SK-N-SH (cell line): ENCODE results near the gene OR6B1.

Experiments used
- EP300 ChIP-seq, 2 experiments: IDR thresholded peaks; 2 replicates each; pipeline versions ENCODE4 v1.4.0 to v1.6.1; 2012; ENCODE audit warnings: borderline replicate concordance in 1 of 2, low read depth in 1 of 2, low read length in 1 of 2
- FOSL2 ChIP-seq: IDR thresholded peaks from 2 replicates; pipeline ENCODE4 v1.4.0; 2012; ENCODE audit warnings: low read depth, mild to moderate bottlenecking, moderate library complexity, borderline replicate concordance
- MXI1 ChIP-seq: IDR thresholded peaks from 2 replicates; pipeline ENCODE4 v1.6.1; 2012; ENCODE audit warnings: mild to moderate bottlenecking, low read depth, low read length, improper control_type of control experiment
- POLR2AphosphoS5 ChIP-seq: IDR thresholded peaks from 2 replicates; pipeline ENCODE4 v1.6.1; 2012; ENCODE audit warnings: low read depth, low read length
- RFX5 ChIP-seq: IDR thresholded peaks from 2 replicates; pipeline ENCODE4 v1.6.1; 2012; ENCODE audit warnings: mild to moderate bottlenecking, improper control_type of control experiment, low read length
- TAF1 ChIP-seq: IDR thresholded peaks from 2 replicates; pipeline ENCODE4 v1.6.1; 2012; ENCODE audit warnings: low read depth, mild to moderate bottlenecking, low read length, moderate library complexity, borderline replicate concordance
- TF ChIP-seq, protein P1 (sequence below): IDR thresholded peaks from 2 replicates; pipeline ENCODE4 v1.6.1; 2012; ENCODE audit warnings: mild to moderate bottlenecking, low read depth, low read length, moderate library complexity
- TF ChIP-seq, protein P2 (sequence below): fragments of 200-600 bp; sonication (generic); IDR thresholded peaks from 2 replicates; pipeline ENCODE4 v1.6.1; 2017; ENCODE audit warnings: antibody characterized with exemption, mild to moderate bottlenecking, moderate library complexity
- TF ChIP-seq, protein P3 (sequence below): fragments of 150-350 bp; IDR thresholded peaks from 2 replicates; pipeline ENCODE4 v1.6.1; 2017; ENCODE audit warnings: antibody characterized with exemption, low read length, low read depth, borderline replicate concordance
- TF ChIP-seq, protein P4 (sequence below): IDR thresholded peaks from 2 replicates; pipeline ENCODE4 v1.4.0; 2012; ENCODE audit warnings: low read depth
- TF ChIP-seq, protein P5 (sequence below): IDR thresholded peaks from 2 replicates; pipeline ENCODE4; 2012

DNA sequence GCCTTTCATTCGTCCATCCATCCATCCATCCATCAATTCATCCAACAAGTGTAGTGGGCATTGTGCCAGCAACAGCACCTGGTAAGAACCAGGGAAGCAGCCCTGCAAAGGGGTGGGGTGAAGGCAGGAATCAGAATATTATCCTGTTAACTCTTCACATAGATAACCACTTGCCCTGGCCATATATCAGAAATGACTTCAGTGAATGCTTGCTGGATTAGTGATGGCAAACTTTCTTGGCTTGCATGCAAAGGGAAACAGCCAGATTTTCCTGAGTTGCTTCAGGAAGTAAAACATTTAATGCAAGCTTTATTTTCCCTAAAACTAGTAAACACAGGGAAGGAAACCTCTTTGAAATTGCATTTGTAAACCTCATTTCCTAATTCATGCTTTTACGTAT, 49.4 kb downstream of the OR6B1 start:
- TF ChIP-seq, protein P1, sequence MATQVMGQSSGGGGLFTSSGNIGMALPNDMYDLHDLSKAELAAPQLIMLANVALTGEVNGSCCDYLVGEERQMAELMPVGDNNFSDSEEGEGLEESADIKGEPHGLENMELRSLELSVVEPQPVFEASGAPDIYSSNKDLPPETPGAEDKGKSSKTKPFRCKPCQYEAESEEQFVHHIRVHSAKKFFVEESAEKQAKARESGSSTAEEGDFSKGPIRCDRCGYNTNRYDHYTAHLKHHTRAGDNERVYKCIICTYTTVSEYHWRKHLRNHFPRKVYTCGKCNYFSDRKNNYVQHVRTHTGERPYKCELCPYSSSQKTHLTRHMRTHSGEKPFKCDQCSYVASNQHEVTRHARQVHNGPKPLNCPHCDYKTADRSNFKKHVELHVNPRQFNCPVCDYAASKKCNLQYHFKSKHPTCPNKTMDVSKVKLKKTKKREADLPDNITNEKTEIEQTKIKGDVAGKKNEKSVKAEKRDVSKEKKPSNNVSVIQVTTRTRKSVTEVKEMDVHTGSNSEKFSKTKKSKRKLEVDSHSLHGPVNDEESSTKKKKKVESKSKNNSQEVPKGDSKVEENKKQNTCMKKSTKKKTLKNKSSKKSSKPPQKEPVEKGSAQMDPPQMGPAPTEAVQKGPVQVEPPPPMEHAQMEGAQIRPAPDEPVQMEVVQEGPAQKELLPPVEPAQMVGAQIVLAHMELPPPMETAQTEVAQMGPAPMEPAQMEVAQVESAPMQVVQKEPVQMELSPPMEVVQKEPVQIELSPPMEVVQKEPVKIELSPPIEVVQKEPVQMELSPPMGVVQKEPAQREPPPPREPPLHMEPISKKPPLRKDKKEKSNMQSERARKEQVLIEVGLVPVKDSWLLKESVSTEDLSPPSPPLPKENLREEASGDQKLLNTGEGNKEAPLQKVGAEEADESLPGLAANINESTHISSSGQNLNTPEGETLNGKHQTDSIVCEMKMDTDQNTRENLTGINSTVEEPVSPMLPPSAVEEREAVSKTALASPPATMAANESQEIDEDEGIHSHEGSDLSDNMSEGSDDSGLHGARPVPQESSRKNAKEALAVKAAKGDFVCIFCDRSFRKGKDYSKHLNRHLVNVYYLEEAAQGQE = no peak
- TF ChIP-seq, protein P2, sequence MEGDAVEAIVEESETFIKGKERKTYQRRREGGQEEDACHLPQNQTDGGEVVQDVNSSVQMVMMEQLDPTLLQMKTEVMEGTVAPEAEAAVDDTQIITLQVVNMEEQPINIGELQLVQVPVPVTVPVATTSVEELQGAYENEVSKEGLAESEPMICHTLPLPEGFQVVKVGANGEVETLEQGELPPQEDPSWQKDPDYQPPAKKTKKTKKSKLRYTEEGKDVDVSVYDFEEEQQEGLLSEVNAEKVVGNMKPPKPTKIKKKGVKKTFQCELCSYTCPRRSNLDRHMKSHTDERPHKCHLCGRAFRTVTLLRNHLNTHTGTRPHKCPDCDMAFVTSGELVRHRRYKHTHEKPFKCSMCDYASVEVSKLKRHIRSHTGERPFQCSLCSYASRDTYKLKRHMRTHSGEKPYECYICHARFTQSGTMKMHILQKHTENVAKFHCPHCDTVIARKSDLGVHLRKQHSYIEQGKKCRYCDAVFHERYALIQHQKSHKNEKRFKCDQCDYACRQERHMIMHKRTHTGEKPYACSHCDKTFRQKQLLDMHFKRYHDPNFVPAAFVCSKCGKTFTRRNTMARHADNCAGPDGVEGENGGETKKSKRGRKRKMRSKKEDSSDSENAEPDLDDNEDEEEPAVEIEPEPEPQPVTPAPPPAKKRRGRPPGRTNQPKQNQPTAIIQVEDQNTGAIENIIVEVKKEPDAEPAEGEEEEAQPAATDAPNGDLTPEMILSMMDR = no peak
- TF ChIP-seq TAF1 (no peak), POLR2AphosphoS5 (no peak), EP300 (IDR thresholded peaks at IDR 0.05; ENCODE audit: borderline replicate concordance in 1 of 2, low read depth in 1 of 2, low read length in 1 of 2) (no peak), MXI1 (no peak), RFX5 (no peak), FOSL2 (no peak)
- TF ChIP-seq, protein P3, sequence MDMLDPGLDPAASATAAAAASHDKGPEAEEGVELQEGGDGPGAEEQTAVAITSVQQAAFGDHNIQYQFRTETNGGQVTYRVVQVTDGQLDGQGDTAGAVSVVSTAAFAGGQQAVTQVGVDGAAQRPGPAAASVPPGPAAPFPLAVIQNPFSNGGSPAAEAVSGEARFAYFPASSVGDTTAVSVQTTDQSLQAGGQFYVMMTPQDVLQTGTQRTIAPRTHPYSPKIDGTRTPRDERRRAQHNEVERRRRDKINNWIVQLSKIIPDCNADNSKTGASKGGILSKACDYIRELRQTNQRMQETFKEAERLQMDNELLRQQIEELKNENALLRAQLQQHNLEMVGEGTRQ = no peak
- TF ChIP-seq, protein P4, sequence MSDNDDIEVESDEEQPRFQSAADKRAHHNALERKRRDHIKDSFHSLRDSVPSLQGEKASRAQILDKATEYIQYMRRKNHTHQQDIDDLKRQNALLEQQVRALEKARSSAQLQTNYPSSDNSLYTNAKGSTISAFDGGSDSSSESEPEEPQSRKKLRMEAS = no peak
- TF ChIP-seq, protein P5, sequence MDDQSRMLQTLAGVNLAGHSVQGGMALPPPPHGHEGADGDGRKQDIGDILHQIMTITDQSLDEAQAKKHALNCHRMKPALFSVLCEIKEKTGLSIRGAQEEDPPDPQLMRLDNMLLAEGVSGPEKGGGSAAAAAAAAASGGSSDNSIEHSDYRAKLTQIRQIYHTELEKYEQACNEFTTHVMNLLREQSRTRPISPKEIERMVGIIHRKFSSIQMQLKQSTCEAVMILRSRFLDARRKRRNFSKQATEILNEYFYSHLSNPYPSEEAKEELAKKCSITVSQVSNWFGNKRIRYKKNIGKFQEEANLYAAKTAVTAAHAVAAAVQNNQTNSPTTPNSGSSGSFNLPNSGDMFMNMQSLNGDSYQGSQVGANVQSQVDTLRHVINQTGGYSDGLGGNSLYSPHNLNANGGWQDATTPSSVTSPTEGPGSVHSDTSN = no peak
